ENCODE measurements around the gene DNASE2.
"Not testable (repeated sequence)": the region's sequence is repeated elsewhere in the genome, so short reads cannot be mapped to it uniquely, and the experiment has no call there.

DNASE2 gene, protein sequence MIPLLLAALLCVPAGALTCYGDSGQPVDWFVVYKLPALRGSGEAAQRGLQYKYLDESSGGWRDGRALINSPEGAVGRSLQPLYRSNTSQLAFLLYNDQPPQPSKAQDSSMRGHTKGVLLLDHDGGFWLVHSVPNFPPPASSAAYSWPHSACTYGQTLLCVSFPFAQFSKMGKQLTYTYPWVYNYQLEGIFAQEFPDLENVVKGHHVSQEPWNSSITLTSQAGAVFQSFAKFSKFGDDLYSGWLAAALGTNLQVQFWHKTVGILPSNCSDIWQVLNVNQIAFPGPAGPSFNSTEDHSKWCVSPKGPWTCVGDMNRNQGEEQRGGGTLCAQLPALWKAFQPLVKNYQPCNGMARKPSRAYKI

DNA sequence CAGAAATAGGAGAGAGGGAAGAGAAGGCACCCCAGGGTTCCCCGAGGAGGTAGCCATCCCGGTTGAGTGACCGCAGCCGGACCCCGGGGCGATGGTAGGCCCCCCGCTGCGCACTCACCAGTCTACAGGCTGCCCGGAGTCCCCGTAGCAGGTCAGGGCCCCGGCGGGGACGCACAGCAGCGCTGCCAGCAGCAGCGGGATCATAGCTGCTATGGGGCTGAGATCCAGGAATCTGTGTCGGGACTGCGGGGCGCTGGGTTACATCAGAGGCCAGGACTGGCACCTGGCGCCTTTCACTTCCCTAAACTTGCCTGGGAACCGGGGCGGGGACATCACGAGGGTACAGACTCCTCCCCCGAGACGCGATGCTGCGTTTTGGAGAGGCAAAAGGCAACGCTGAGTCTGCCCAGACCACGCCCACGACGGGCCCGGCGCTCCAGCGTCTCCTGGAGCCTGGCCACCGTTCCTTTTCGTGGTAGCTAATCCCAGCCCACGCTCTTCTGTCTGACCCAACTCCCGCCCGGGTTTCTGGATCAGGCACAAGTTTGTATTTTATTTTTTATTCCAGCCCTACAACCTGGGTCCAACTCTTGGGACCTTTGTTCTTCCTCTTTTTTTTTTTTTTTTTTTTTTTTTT lies at the start of gene DNASE2:
Gene DNASE2 (minus strand): TSS at position 278 of the 637 bp plus-strand sequence. CDS start 74 bp downstream, at position 204.
- peak; percentile 85 for DNase-seq

DNA sequence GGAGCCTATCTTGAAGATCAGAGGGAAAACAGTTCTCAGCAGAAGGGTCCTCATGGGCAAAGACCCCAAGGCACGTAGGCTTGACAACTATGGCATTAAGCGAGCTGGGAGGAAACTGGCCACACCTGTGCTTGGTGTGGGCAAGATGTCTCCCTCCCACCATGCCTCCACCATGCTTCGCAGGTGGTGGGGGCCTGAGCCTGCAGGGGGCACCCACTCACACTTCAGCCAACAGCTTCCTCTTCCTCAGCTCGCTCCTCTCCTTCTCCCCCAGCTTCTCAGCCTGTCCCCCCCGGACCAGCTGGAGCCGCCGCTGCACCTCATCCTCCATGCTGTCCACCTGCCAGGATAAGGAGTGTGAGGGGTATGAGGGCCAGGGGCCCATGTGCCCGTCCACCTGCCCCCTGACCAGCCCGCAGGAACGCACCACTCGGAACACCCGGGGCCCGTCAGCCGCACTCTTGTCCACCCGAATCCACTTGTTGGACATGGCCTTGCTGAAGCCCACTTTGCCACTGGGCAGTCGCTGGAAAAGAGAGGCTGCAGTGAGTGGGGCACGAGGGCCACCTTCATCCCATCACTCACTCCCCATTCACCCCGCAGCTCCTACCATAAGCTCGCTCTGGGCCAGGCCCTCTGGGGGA lies 48.9 kb upstream of the DNASE2 start:
- DNase-seq: no peak

DNA sequence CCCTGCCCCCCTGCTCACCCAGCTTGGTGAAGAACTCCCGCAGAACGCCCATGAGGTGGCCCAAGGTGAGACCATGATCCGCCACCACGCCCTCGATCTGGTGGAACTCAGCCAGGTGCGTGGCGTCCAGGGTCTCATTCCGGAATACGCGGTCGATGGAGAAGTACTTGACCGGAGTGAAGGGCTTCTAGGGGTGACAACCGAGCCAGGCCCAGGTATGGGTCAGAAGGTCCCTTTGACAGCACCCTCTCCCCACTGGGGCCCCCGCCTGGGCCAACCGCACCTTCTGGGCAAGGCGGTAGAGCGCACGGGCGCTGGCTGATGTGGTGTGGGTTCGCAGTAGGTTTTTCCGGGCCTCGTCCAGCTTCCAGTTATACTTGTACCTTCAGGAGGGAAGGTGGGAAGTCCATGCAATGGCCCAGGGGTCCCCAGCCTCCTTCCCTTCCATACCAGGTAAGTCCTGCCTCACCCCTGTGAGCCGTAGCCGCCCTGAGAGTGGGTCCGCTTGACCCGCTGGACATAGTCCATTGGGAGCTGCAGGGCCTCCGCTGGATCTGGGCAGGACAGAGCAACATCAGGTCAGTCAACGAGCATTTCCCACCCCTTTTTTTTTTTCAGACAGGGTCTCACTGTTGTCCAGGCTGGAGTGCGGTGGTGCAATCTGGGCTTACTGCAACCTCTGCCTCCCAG lies 43.5 kb upstream of the DNASE2 start:
- DNase-seq: no peak

DNA sequence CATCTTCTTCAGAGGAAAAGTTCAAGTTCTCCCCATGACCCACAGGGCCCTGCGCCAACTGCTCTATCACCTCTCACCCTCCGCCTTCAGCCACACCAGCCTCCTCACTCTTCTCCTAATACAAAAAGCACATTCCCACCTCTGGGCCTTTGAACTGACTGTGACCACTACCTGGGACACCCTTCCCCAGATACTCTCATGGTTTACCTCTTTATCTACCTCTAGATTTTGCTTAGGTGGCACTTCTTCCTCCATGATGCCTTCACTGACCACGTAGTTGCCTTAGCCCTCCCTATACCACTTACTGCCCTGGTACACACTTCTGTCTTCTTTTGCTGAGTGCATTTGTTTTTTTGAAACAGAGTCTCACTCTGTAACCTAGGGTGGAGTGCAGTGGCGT lies 41.7 kb upstream of the DNASE2 start:
- DNase-seq: no peak

DNA sequence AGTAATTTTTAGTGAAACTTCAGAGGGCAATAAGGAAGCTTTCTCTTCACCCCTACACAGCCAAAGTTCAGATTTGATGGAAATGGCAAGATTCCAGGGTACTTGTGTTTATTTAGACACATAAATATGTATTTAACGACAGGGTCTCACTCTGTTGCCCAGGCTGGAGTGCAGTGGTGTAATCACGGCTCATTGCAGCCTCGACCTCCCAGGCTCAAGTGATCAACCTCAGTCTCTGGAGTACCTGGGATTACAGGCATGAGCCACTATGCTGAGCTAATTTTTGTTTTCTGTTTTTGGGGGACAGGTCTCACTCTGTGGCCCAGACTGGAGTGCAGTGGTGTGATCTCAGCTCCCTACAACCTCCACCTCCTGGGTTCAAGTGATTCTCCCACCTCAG lies 39.8 kb upstream of the DNASE2 start:
- DNase-seq: no peak

DNA sequence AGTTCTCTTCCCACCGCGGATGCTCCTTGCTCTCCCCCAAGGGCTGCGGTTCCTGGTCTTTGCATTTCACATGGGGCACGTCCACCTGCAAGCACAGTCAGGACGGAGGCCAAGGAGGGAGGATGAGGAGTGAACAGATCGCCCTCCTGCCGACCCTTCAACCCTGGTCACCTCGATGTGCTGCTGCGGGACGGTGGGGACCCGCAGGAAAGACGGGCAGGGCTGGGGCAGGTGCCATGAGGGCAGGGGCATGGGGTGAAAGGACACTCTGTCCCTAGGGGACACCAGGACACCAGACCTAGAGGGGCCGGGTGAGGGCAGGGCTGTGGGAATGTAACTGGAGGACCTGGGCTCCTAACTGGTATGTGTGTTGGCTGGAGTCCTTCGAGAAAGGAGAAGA lies 37.0 kb upstream of the DNASE2 start:
- no peak for DNase-seq

DNA sequence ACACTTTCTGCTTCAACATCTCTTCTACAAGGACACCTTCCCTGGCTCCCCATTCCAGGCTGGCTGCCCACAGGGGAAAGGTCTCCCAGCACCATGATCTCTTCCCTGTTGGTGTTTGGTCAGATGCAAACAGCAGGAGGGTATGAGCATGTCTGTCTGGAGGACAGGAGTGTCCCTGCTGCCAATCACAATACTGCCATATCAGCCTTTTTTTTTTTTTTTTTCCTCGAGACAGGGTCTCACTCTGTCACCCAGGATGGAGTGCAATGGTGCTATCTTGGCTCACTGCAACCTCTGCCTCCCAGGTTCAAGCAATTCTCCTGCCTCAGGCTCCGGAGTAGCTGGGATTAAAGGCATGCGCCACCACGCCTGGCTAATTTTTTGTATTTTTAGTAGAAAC lies 34.6 kb upstream of the DNASE2 start:
- not testable (repeated sequence) for DNase-seq

DNA sequence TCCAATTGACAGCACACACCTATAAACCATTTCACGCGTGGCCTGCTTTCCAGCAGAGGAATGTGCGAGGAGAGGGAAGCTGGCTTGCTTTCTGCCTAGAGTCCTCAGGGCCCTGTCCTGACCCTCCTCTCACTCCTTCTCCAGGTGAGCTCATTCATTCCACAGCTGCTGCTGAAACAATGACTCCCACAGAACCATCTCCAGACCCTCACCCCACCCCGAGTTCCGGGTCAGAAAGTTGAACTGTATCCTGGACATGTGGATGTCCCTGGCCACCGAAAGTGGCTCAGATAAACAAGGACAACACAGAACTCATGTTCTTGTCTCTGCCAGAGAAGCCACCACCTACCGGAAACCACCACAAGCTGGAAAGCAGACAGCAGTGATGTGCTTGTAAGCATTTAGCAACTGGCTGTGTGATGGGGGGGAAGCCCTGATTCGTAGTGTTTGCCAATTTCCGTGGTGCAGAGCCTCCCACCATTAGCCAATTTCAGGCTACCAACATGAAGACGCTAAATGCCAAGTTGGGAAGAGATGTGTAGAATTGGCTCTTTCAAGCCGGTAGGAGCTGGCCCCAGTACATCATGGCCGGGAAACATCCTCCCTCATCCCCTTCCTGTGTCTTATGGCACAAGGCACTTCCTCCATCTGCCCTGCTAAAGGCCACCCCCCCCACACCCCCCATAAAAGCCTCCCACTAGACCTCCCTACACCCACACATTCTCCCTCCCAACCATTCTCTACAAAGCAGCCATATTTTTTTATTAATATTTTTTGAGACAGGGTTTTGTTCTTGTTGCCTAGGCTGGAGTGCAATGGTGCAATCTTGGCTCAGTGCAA lies 32.8 kb upstream of the DNASE2 start:
- DNase-seq: no peak

DNA sequence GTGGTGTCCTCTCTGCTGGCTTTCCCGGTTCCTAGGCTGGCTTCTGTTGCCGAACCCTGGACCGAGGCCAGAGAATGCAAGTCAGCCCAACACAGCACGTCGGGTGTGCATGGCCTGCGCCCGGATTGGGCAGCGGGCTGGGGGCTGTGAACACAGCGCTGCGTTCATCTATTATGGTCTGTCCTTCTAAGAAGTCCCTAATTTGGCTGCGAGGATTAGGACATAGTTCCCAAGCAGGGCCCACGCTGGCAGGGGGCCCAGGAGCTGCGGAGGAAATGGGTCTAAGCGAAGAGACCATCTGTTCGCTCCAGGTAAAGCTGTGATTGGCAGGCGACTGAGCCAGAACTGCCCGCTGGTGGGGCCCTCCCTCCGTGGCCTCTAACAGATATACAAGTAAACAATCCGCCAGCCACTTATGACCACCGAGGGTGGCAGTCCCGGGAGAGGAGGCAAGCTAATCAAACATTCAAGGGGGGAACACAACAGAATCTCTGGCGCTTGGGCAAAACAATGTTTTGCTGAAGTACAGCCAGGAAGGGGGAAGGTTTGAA lies 31.8 kb upstream of the DNASE2 start:
- DNase-seq: peak; percentile 94

DNA sequence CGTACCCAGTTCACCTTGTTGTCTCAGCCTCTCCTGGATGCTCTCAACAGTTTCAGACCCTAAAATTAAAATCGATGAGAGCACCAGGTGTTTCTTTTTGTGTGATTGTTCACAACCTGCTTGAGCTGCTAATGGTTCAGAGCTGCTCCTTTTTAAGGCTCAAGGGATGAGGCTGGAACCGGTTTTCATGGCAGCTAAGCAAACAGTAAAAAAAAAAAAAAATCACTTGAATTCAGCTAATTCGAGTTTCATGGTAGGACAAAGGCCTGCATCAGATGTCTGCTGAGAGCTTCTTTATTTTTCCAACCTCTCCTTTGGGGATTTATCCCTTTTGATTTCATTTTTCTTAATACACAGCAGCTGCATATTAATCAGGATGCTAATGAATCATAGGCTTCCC lies 31.3 kb upstream of the DNASE2 start:
- peak; percentile 72 for DNase-seq

DNA sequence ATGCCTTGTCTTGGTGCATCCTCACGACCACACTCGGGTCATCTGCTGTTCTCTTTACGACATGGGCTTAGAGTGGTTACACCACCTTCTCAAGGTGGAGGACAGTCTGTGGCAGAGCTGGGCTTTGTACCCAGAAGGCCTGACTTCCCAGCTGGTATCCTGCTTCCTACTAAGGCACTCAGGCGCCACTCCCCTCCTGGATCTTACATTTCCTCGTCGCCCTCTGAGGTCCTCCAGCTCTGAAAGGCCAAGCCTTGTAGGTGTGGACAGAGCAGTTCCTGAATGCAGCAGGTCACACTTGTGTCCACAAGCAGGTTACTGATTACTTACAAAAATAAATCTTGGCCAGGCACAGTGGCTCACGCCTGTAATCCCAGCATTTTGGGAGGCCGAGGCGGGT lies 25.9 kb upstream of the DNASE2 start:
- no peak for DNase-seq

DNA sequence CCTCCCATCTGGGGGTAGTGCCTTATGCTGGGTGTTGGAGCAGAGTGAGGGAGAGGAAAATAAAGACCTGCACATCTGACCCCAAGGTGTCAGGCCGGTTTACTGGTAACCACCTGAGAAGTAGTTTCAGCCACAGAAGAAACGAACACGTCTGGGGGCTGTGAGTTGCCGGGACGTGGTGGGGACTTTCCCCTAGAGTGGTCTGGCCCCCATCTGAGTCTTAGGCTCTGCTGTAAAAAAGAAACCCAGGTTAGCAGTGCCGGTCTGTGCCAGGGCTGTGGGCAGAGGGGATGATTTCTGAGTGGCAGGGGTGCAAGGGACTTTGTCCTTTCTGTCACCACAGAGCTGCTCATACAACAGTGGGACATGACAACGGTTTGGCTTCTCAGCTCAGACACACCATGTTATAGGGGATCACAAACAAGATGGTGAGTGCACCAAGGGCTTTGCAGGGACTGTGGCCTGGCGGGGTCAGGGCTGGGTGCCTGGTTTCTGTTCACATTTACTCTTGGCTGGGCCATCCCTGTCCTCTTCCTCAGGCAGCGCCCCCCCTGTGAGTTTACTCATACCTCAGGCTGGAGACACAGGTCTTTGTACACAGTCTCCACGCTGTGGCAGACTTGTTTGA lies 18.8 kb upstream of the DNASE2 start:
- no peak for DNase-seq

DNA sequence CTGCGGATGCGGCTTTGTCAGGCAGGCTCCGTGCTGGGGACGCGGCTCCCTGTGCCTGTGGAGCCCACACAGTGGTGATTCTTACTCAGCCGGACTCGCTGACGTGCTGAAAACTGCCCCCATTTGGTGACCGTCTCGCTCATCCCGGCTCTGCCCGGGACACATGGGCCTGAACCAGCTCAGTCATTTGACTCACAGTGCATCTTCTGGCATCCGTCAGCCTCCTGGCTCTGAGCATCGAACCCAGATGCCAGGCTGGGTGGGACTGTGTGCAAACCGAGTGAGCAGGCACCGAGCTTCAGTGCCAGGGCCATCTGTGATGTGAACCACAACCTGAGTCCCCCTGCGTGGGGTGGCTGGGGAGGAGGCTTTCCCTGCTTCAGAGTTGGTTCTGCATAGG lies 15.2 kb upstream of the DNASE2 start:
- no peak for DNase-seq

DNA sequence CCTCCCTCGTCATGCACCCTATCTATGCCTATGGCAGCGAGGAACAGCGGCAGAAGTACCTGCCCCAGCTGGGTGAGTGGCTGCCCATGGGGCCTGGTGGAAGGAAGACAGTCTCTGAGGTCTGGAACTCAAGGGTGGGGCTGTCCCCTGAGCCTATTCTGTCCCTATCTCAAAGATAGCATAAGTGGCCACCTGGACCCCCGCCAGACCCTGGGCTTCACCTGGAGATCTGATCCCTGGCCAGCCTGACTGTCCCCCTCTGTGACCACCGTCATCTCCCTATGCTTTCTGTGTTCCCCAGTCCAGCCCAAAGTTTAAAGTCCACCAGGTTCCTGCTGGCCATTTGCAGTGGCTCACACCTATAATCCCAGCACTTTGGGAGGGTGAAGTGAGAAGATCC lies 12.3 kb upstream of the DNASE2 start:
- DNase-seq: no peak

DNA sequence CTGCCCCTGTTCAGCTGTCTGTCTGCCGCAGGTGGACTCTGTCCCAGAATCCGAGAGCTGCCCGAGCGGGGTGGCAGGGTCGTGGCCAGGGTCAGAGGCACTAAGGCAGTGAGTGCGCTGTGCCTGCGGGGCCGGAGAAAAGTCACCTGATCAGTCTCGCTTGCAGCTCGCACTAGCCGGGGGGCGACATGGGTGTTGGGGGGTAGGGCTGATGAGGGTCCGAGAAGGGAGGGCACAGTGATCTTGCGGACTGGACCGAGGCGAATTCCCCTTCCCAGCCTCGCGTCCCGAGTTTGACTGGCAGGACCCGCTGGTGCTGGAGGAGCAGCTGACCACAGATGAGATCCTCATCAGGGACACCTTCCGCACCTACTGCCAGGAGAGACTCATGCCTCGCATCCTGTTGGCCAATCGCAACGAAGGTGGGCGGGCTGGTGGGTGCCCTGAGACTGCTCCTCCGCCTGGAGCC lies 10.3 kb upstream of the DNASE2 start:
- no peak for DNase-seq

DNA sequence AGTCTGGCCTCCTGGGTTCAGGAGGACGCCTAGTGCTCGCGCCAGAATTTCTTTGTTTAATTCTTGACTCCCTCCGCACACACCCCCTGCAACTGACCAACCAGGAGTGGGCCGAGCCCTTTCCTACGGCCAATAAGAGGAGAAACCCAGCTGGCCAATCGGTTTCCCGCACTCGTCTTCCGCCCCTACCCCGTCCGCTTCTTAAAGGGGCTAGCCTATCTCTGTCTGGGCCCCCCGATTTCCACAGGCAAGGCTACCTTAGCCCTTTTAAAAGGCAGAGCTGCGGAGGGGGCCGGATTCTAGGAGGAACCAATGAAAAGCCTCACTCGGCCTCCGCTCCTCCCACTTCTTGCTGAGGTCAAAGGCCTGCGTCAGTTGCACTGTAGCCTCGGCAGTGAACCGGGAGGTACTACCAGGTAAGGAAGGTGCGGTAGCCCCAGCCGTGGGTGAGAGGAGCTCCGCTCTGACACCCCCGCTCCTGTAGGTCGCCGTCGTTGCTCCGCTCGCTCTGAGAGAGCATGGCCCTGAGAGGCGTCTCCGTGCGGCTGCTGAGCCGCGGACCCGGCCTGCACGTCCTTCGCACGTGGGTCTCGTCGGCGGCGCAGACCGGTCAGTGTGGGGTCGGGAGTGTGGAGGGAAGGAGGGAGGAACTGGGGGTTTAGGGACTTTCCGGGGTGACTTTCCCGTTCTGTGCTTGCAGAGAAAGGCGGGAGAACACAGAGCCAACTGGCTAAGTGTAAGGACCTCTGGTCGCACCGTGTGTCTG lies 9.7 kb upstream of the DNASE2 start, which contains the start of gene GCDH:
Gene GCDH (plus strand): TSS at position 374 of the 766 bp plus-strand sequence. CDS start 145 bp downstream, at position 519.
- peak; percentile 89 for DNase-seq

DNA sequence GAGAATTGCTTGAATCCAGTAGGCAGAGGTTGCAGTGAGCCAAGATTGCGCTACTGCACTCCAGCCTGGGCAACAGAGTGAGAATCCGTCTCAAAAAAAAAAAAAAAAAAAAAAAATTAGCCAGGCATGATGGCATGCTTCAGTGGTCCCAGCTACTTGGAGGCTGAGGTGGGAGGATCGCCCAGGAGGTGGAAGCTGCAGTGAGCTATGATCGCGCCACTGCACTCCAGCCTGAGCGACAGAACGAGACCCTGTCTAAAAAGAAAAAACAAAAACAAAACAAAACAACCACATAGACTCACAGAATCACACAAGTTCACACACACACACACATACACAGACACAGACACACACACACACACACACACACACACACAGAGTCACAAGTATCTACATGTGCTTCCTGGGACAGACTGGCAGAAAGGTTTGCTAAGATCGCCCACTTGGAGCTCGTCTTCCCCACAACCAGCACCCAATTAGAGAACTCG lies 9.1 kb upstream of the DNASE2 start:
- DNase-seq: not testable (repeated sequence)

DNA sequence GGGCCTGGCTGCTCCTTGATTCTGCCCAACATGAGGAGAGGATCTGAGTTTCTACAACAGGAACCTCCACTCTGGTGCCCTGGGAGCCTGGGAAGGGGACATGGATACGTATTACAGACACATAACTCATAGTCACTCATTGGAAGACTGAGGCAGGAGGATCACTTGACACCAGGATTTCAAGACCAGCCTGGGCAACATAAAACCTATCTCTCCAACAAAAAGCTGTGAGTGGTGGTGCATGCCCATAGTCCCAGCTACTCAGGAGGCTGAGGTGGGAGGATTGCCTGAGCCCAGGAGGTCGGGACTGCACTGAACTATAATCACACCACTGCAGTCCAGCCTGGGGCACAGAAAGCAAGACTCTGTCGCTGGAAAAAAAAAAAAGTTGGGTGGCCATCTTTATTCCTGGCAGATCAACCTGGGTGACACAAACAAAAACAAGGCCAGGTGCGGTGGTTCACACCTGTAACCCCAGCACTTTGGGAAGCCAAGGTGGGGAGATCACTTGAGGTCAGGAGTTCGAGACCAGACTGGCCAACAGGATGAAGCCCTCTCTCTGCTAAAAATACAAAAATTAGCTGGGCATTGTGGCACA lies 6.9 kb upstream of the DNASE2 start:
- DNase-seq: no peak

DNA sequence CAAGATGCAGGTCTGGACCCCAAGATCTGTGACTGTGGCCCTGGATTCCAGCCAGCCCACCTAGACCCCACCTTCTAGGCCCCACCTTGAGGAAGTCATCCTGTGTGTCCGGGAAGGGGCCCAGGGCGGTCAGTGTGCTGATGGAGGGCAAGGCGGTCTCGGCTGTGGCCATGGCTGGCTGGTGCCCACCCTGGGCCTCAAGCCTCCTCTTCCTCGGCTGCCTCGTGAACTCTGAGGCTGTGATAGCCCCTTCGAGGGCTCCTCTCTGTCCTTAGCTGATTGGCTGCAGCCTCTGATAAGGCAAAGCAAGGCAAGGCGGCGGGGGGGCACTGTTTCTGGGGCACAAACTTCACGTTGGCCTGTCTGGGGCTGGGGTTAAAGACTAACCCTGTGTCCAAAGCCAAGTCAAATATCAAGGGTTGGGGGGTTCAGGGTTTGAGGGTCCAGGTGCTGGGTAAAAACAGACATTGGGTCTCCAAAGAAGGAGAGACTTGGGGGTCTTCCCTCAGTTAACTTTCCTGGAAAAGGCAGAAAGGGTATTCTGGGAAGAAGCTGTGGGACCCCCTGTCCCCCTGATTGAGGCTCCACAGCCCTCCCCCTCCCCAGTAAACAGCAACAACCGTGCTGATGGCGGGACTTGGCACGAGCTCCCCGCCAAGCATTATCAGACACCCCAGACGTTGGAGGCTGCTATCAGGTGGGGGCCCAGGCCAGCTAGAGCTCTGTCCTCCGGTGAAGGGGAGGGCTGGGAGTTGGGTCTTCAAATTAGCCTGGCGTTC lies 5.9 kb upstream of the DNASE2 start, which contains the start of gene KLF1:
Gene KLF1 (minus strand): TSS at position 233 of the 779 bp plus-strand sequence. CDS start 61 bp downstream, at position 172.
- DNase-seq: no peak

Data from NCI-H748 treated with DMSO at 0.1 percent for 48 hours (cell line).